Stimulated activated CD4-positive, alpha-beta T cell treated with anti-CD3 and anti-CD28 coated beads, Interleukin-4, amount 100 ng/mL, for 1 hour (primary cell): ENCODE results near the gene HMGCLL1.

Experiments
- DNase-seq: peaks from one replicate; pipeline ENCODE4 v3.0.0-alpha.2; 2020

HMGCLL1 gene

DNA sequence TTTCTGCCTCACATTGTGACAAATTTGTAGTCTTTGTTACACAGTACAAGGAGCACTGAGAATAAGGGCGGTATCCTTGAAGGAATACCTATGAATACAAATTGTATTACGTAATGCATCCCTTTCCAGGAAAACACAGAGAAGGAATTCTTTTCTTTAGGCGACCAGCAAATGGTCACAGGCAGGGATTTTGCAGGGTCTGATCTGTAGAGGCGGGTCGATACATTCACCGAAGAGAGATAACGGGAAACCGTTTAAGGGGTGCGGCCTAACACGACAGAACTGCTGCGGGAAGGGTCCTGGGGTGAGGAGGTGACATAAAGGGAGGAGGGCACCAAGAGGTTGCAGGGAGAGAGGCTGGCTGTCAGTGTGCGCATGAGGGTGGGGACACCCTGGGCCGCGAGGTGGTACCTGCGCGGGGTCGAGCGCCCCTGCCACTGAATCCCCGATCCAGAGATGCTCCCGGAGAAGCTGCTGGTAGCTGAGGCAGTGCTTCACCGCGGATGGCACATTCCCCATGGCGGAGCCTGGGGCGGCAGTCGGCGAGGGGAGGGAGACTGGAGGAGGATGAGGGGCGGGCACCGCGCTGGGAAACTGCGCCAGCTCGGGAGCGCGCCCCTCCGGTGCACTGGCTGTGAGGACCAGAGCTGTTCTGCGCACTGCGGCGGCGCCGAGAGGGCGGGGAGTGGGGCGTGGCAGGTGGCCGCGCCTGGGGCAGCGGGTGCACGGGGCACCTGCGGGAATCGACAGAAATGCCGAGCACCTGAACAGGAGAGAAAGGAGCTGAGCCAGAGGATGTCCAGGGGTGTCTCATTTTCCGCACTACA, at the start of gene HMGCLL1:
Gene HMGCLL1, minus strand, starts transcription at position 656 of the 827 bp plus-strand sequence. Its CDS starts 137 bp downstream, at position 519.
- DNase-seq: no peak

- no peak for DNase-seq
These were observed 43.0 kb upstream of the HMGCLL1 start for GRCh38 chr6:55621993-55622392.

GRCh38 chr6:55621244-55621643, 42.3 kb upstream of the HMGCLL1 start:
- DNase-seq: no peak

- DNase-seq: no peak
These were observed 38.3 kb upstream of the HMGCLL1 start for GRCh38 chr6:55617272-55617671.

GRCh38 chr6:55604021-55604420, 25.0 kb upstream of the HMGCLL1 start:
- DNase-seq: no peak

DNA sequence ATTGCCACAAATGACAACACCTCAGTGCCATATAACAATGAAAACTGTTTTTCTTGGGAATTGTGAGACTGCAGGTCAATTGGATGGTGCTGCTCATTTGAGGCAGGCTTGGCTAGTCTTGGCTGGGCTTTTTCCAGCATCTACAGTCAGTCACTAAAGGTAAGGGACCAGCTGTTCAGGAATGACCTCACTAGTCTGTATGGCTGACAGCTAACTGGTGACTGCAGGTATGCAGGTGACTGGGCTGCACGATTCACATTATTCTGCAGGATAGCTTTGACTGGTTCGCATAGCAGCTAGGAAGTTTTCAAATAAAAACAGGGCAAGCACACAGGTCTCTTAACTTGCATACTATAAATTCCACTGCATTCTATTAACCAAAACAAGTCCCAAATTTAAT, 22.1 kb upstream of the HMGCLL1 start:
- no peak for DNase-seq

DNA sequence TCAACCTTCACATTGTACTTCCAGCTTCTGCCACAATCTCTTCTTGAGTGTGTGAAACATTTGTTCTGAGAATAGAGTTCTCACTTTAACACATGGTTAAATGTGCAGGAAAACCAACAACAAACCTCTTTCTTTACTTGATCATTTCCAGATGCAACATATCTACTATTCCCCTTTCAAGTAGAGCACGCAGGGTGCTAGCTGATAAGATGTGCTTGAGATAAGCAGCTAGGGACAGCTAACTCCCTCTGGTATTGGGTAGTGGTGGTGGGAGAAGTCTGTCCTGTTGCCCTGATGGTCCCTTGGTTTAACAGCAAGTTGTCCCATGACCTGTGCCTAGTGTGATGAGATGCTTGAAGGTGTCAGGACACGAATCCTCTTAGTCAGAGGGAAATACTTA, 15.4 kb upstream of the HMGCLL1 start:
- no peak for DNase-seq

- DNase-seq: no peak
These were observed 5.8 kb upstream of the HMGCLL1 start for GRCh38 chr6:55584654-55585354.

- DNase-seq: no peak
These were observed 2.2 kb downstream of the HMGCLL1 start for GRCh38 chr6:55576811-55577210.

GRCh38 chr6:55574556-55574955, 4.4 kb downstream of the HMGCLL1 start:
- no peak for DNase-seq

- DNase-seq: no peak
These were observed 9.4 kb downstream of the HMGCLL1 start for GRCh38 chr6:55569638-55570037.

DNA sequence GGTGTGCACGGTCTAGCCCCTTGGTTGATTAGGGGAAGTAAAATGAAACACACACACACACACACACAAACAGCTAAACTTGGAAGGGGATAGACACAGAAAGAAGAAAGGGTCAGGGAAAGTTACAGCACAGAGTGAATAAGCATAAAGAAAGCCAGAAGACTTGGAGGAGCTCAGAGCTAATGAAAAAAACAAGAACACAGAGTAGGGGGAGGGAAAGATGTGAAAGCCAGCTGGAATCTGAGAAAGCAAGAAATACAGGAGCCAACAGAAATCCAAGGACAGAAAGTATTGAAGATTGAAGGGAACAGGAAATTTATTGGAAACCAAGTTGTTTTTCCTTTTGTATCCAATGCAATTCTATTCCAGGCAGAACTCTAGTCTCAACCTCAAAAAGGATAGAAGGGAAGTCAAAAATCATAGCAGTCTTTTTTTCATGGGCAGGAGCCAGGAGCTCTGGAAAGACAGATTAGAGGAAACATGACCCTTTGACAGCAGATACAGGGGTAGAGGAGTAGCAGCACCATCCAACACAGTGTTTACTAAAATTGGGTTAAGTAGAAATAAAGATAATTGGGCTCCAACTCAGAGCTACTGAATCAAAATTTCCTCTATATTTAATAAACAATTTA, 10.1 kb downstream of the HMGCLL1 start:
- DNase-seq: no peak

- DNase-seq: no peak
These were observed 11.4 kb downstream of the HMGCLL1 start for GRCh38 chr6:55567558-55567957.

DNA sequence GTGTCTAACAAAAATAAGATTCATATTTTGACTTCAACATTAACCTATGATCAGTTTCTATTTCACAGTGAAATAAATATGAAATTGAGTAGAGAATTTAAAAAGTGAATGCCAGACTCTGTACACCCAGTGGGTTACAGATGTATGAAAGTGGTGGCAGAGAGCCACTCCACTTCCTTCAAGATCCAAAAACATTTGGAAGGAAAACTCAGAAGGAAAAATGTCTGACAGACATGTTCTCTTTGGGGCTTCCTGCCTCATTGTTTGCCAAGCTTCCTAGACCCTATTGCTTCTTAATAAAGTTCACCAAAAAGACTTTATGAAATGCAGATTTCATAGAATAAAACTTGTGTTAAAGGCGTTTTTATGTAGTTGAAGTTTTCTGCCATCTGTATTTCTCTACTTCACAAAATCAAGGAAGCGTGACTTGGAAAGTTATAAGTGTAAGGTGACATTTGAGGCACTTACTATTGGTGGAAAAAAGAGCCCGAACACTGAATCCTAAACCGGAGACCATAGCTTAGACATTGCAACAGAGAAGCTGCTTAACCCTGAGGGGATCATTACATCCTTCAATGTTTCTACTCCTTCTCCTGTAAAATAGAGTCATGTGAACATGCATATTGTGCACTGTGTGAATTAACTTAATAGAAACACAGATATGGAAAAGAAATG, 12.8 kb downstream of the HMGCLL1 start:
- no peak for DNase-seq

DNA sequence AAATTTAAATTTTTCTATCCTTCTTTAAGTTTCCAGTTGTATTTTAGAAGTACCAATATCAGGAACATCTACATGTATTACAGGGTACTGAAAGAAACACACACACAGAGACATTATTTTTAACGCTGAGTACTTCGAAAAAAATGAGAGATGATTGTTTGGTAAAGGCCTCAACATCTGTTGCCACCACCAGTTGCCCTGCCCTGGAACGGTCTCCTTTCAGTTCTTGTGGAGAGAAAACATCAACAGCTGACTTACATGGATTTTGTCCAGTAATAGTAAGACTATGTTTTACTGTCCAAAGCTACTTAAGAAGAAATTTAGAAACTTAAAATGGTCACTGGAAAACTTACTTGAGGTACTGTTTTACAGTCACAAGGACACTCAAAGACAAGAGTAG, 16.7 kb downstream of the HMGCLL1 start:
- no peak for DNase-seq

DNA sequence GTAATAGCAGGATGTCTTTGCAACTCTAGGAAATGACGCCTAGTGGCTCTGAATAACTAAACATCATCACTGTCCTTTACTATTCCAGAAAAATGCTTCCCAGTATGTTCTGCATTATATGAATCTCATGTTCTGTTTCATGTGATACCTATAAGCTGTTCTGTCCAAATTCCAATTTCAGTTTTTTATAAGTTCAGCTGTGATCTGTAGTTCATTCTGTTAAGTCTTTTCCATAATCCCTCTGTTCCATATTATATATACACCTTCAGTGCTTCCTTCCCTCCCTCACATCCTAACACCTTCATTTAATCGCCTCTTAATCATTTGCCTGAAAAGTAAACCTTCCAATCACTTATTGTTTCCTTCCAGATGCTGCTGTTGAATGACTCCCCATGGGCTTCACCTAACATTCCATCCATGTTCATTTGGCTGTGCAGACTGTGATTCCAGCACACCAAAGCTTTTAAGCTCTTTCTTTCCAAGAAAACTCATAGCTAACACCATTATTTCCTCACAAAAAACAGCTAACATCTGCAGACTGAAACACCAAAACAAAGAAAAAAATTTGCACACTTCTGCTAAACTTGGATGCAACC, 18.6 kb downstream of the HMGCLL1 start:
- no peak for DNase-seq

GRCh38 chr6:55557146-55557545, 21.8 kb downstream of the HMGCLL1 start:
- no peak for DNase-seq

- no peak for DNase-seq
These were observed 33.2 kb downstream of the HMGCLL1 start for GRCh38 chr6:55545791-55546190.

- no peak for DNase-seq
These were observed 35.2 kb downstream of the HMGCLL1 start for GRCh38 chr6:55543633-55544309.

DNA sequence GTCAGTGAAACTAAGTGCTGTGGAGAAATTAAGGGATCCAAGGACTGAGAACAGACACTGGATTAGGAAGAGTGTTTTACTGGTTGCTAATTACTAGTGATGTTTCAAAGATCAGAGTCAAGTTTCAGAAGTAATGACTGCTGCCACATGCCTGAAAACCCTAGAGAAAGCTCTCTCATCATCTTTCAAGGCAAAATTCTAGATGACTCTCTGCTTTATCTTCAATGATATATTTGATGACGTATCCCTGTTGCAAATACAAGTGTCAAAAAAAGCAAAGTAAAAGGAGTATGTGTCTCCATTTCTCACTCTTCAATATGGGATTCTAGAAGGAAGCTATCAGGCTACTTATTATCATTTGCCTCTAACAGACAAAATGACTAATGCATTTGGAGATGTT, 38.0 kb downstream of the HMGCLL1 start:
- DNase-seq: no peak

DNA sequence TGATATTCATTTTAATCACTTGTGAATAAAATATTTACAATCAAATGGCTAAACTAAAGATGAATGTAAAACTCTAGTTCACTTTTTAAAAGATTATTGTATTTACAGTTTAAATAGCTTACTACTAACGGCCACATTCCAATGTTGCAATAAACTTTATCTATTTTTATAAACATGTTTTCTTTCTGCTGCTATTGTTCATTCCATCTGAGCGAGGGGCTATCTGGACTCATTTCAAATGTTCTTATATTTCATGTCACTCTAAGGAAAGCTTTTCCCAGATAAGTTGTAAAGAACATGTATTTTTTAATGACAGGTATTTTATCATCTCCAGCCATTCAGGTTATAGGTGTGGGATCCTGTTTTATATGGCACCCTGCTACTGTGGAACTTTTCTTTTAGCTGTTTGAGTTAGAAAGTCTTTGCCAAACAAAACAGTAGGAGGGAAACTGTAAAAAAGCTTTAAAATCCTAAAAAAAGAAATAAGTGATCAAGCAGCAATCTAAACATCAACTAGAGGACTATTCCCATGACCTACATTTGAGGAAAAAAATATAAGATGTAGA, 42.5 kb downstream of the HMGCLL1 start:
- no peak for DNase-seq

GRCh38 chr6:55531496-55531895, 47.5 kb downstream of the HMGCLL1 start:
- DNase-seq: no peak
